Endothelial cell of umbilical vein (primary cell): ENCODE results near the gene OR5T1.

Experiments used
- CTCF ChIP-seq, 2 donors: IDR thresholded peaks; 1 replicate in 1 of 2; 2 replicates in 1 of 2; pipeline ENCODE4 v1.5.1; 2011; ENCODE audit warnings: low read length in 2 of 2, mild to moderate bottlenecking in 2 of 2, moderate library complexity in 2 of 2, control low read depth in 1 of 2, inconsistent platforms in 1 of 2, low read depth in 1 of 2; ENCODE audit not compliant: insufficient read depth in 1 of 2; ENCODE audit errors: extremely low read depth in 1 of 2
- EZH2 ChIP-seq: IDR thresholded peaks from 2 replicates; pipeline ENCODE4 v1.6.1; 2012; ENCODE audit warnings: borderline replicate concordance, low read depth, mild to moderate bottlenecking, moderate library complexity, low read length, inconsistent platforms; ENCODE audit not compliant: severe bottlenecking
- GATA2 ChIP-seq: IDR thresholded peaks from 2 replicates; pipeline ENCODE4 v1.7.0; 2011; ENCODE audit warnings: low read depth, mild to moderate bottlenecking, moderate library complexity, mixed read lengths, low read length; ENCODE audit not compliant: insufficient read length, insufficient read depth
- JUN ChIP-seq: IDR thresholded peaks from 2 replicates; pipeline ENCODE4 v1.6.1; 2011; ENCODE audit warnings: borderline replicate concordance, low read depth; ENCODE audit not compliant: insufficient read length, insufficient read depth
- MAX ChIP-seq: IDR thresholded peaks from 2 replicates; pipeline ENCODE4 v1.6.1; 2011; ENCODE audit not compliant: insufficient read depth, insufficient read length
- MYC ChIP-seq: IDR thresholded peaks from one replicate; pipeline ENCODE4 v1.6.1; 2011; ENCODE audit warnings: mild to moderate bottlenecking, low read depth, low read length
- POLR2A ChIP-seq: IDR thresholded peaks from 2 replicates; pipeline ENCODE4 v1.6.1; 2012; ENCODE audit warnings: low read depth, mild to moderate bottlenecking, control low read depth, low read length
- POLR2AphosphoS5 ChIP-seq: IDR thresholded peaks from 2 replicates; pipeline ENCODE4 v1.6.1; 2012; ENCODE audit warnings: low read depth, mild to moderate bottlenecking, control low read depth, low read length, moderate library complexity; ENCODE audit not compliant: insufficient read depth

DNA sequence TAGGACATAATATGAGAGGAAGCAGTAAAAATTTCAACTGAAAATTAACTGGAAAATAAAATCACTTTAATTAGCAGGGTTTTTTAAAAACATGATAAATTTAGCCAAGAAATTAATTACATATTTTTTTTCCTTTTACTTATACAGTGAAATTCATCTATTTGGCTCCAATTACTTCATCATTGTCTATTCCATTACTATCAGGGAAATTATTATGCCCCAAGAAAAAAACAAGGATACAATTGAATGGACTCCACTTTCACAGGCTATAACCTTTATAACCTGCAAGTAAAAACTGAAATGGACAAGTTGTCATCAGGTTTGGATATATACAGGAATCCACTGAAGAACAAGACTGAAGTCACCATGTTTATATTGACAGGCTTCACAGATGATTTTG lies 22.0 kb upstream of the OR5T1 start, which contains the start of gene OR5T3:
- TF ChIP-seq CTCF (IDR thresholded peaks at IDR 0.05; ENCODE audit: extremely low read depth in 1 of 2, insufficient read depth in 1 of 2, low read depth in 1 of 2, low read length in 2 of 2) (no peak), POLR2AphosphoS5 (no peak), MYC (no peak), EZH2 (no peak), POLR2A (no peak), MAX (no peak), JUN (no peak), GATA2 (no peak)
